HEK293 (cell line): ENCODE data around the gene WBP4.
A peak's percentile ranks its signal among the peaks of the same experiment; 100 is the strongest.

Experiments used
- BCL6B ChIP-seq: fragments of 450-650 bp; formaldehyde crosslinking; IDR thresholded peaks from 2 replicates; pipeline ENCODE4 v1.5.1; 2017; ENCODE audit warnings: missing biosample characterization, missing genetic modification characterization
- GLIS1 ChIP-seq: fragments of 450-650 bp; formaldehyde crosslinking; IDR thresholded peaks from 2 replicates; pipeline ENCODE4 v1.5.1; 2016; ENCODE audit warnings: missing biosample characterization, missing genetic modification characterization
- HIC1 ChIP-seq: fragments of 450-650 bp; formaldehyde crosslinking; IDR thresholded peaks from 2 replicates; pipeline ENCODE4 v1.5.1; 2016; ENCODE audit warnings: missing biosample characterization, missing genetic modification characterization
- SCRT2 ChIP-seq: fragments of 450-650 bp; formaldehyde crosslinking; IDR thresholded peaks from 2 replicates; pipeline ENCODE4 v1.5.1; 2016; ENCODE audit warnings: missing biosample characterization, missing genetic modification characterization
- SETDB1 ChIP-seq: IDR thresholded peaks from one replicate; pipeline ENCODE4 v1.6.1; 2017; ENCODE audit warnings: mild to moderate bottlenecking, low read length, moderate library complexity, mixed read lengths; ENCODE audit not compliant: insufficient read length
- TSHZ1 ChIP-seq: fragments of 450-650 bp; formaldehyde crosslinking; IDR thresholded peaks from 2 replicates; pipeline ENCODE4 v1.5.1; 2016; ENCODE audit warnings: missing biosample characterization, missing genetic modification characterization, borderline replicate concordance
- ZFHX2 ChIP-seq: fragments of 450-650 bp; formaldehyde crosslinking; conservative IDR thresholded peaks from 2 replicates; pipeline ENCODE4 v1.5.1; 2016; ENCODE audit warnings: missing biosample characterization, missing genetic modification characterization
- ZIC2 ChIP-seq: fragments of 450-650 bp; formaldehyde crosslinking; IDR thresholded peaks from 2 replicates; pipeline ENCODE4 v1.5.1; 2016; ENCODE audit warnings: missing biosample characterization, missing genetic modification characterization
- ZNF10 ChIP-seq: fragments of 450-650 bp; formaldehyde crosslinking; IDR thresholded peaks from 2 replicates; pipeline ENCODE4 v1.5.1; 2017; ENCODE audit warnings: missing biosample characterization, missing genetic modification characterization
- ZNF112 ChIP-seq: fragments of 450-650 bp; formaldehyde crosslinking; IDR thresholded peaks from 2 replicates; pipeline ENCODE4 v1.5.0; 2017; ENCODE audit warnings: missing biosample characterization, missing genetic modification characterization
- ZNF2 ChIP-seq: fragments of 450-650 bp; formaldehyde crosslinking; IDR thresholded peaks from 2 replicates; pipeline ENCODE4 v1.5.1; 2016; ENCODE audit warnings: missing biosample characterization, missing genetic modification characterization
- ZNF324 ChIP-seq: fragments of 450-650 bp; formaldehyde crosslinking; IDR thresholded peaks from 2 replicates; pipeline ENCODE4 v1.5.1; 2016; ENCODE audit warnings: missing biosample characterization, missing genetic modification characterization
- ZNF449 ChIP-seq: fragments of 450-650 bp; formaldehyde crosslinking; IDR thresholded peaks from 2 replicates; pipeline ENCODE4 v1.5.1; 2017; ENCODE audit warnings: missing biosample characterization, mild to moderate bottlenecking, missing genetic modification characterization, moderate library complexity
- ZNF473 ChIP-seq: fragments of 450-650 bp; formaldehyde crosslinking; IDR thresholded peaks from 2 replicates; pipeline ENCODE4 v1.5.1; 2017; ENCODE audit warnings: missing biosample characterization, missing genetic modification characterization
- ZNF488 ChIP-seq: fragments of 450-650 bp; formaldehyde crosslinking; IDR thresholded peaks from 2 replicates; pipeline ENCODE4 v1.5.1; 2016; ENCODE audit warnings: missing biosample characterization, missing genetic modification characterization
- ZNF548 ChIP-seq: fragments of 450-650 bp; formaldehyde crosslinking; IDR thresholded peaks from 2 replicates; pipeline ENCODE4 v1.5.1; 2016; ENCODE audit warnings: missing biosample characterization, missing genetic modification characterization
- ZNF561 ChIP-seq: fragments of 450-650 bp; IDR thresholded peaks from 2 replicates; pipeline ENCODE4 v1.5.1; 2018; ENCODE audit warnings: missing biosample characterization, missing genetic modification characterization, borderline replicate concordance
- ZNF76 ChIP-seq: fragments of 450-650 bp; formaldehyde crosslinking; IDR thresholded peaks from 2 replicates; pipeline ENCODE4; 2016; ENCODE audit warnings: low read depth, missing biosample characterization, missing genetic modification characterization, borderline replicate concordance
- ZNF830 ChIP-seq: fragments of 450-650 bp; IDR thresholded peaks from 2 replicates; pipeline ENCODE4 v1.5.0; 2018; ENCODE audit warnings: missing biosample characterization, missing genetic modification characterization, low read depth, mild to moderate bottlenecking, moderate library complexity
- ZSCAN18 ChIP-seq: fragments of 450-650 bp; formaldehyde crosslinking; IDR thresholded peaks from 2 replicates; pipeline ENCODE4 v1.5.1; 2016; ENCODE audit warnings: missing biosample characterization, missing genetic modification characterization
- ZSCAN5A ChIP-seq: fragments of 450-650 bp; formaldehyde crosslinking; IDR thresholded peaks from 2 replicates; pipeline ENCODE4 v1.5.1; 2016; ENCODE audit warnings: missing biosample characterization, missing genetic modification characterization

WBP4 gene

GRCh38 chr13:41060724-41061074 is 610 bp upstream of the WBP4 start (continued):
- peak; percentile 23; the same call in 1 of the 2 replicates for TF ChIP-seq ZSCAN5A (tag by site-specific recombination)
- TF ChIP-seq ZNF10: peak; percentile 13; the same call in 1 of the 2 replicates
- no peak for TF ChIP-seq ZNF449
- TF ChIP-seq TSHZ1: no peak
- TF ChIP-seq ZNF830: no peak
- no peak for TF ChIP-seq ZNF488 (tag by site-specific recombination)
- peak; percentile 22; the same call in 1 of the 2 replicates for TF ChIP-seq ZNF2 (tag by site-specific recombination)
- TF ChIP-seq BCL6B (tag by site-specific recombination): no peak
- TF ChIP-seq SCRT2 (tag by site-specific recombination): no peak; the same call in 1 of the 2 replicates
- no peak for TF ChIP-seq ZIC2 (tag by site-specific recombination)
- TF ChIP-seq SETDB1: no peak
- no peak for TF ChIP-seq ZNF548
- no peak for TF ChIP-seq ZNF561 (tag by site-specific recombination)
- peak; percentile 5; the same call in 1 of the 2 replicates for TF ChIP-seq ZNF76
- TF ChIP-seq ZNF473: no peak
- TF ChIP-seq ZFHX2 (tag by site-specific recombination): peak; percentile 95
- 0 out of 2 replicates have a peak, but pooled peaks have one; percentile 34 for TF ChIP-seq ZSCAN18 (tag by site-specific recombination)
- TF ChIP-seq HIC1 (tag by site-specific recombination): peak; percentile 50; the same call in 1 of the 2 replicates
- peak; percentile 92 for TF ChIP-seq ZNF324 (tag by site-specific recombination)
- TF ChIP-seq GLIS1: no peak
- no peak for TF ChIP-seq ZNF112 (tag by site-specific recombination)
